HEK293 (cell line): ENCODE results near the gene ZNF26.

ENCODE experiments used
- EGR2 ChIP-seq: fragments of 450-650 bp; formaldehyde crosslinking; IDR thresholded peaks from 2 replicates; pipeline ENCODE4 v1.5.1; 2016; ENCODE audit warnings: low read depth, missing biosample characterization, missing genetic modification characterization
- FEZF1 ChIP-seq: fragments of 450-650 bp; formaldehyde crosslinking; IDR thresholded peaks from 2 replicates; pipeline ENCODE4 v1.5.1; 2016; ENCODE audit warnings: missing biosample characterization, missing genetic modification characterization
- GLIS1 ChIP-seq: fragments of 450-650 bp; formaldehyde crosslinking; IDR thresholded peaks from 2 replicates; pipeline ENCODE4 v1.5.1; 2016; ENCODE audit warnings: missing biosample characterization, missing genetic modification characterization
- IKZF3 ChIP-seq: fragments of 450-650 bp; IDR thresholded peaks from 2 replicates; pipeline ENCODE4 v1.5.0; 2018; ENCODE audit warnings: missing biosample characterization, mild to moderate bottlenecking, missing genetic modification characterization, moderate library complexity
- KLF10 ChIP-seq: fragments of 450-650 bp; IDR thresholded peaks from 2 replicates; pipeline ENCODE4 v1.5.1; 2018; ENCODE audit warnings: missing biosample characterization, mild to moderate bottlenecking, missing genetic modification characterization
- KLF8 ChIP-seq: fragments of 450-650 bp; formaldehyde crosslinking; IDR thresholded peaks from 2 replicates; pipeline ENCODE4 v1.5.1; 2016; ENCODE audit warnings: missing biosample characterization, missing genetic modification characterization
- SCRT2 ChIP-seq: fragments of 450-650 bp; formaldehyde crosslinking; IDR thresholded peaks from 2 replicates; pipeline ENCODE4 v1.5.1; 2016; ENCODE audit warnings: missing biosample characterization, missing genetic modification characterization
- SP3 ChIP-seq: fragments of 450-650 bp; formaldehyde crosslinking; IDR thresholded peaks from 2 replicates; pipeline ENCODE4 v1.5.1; 2016; ENCODE audit warnings: missing biosample characterization, missing genetic modification characterization
- TRIM28 ChIP-seq: IDR thresholded peaks from 2 replicates; pipeline ENCODE4 v1.6.1; 2011; ENCODE audit warnings: low read length, control low read depth, borderline replicate concordance
- ZBTB17 ChIP-seq: fragments of 450-650 bp; formaldehyde crosslinking; IDR thresholded peaks from 2 replicates; pipeline ENCODE4 v1.5.1; 2016; ENCODE audit warnings: missing biosample characterization, missing genetic modification characterization
- ZEB2 ChIP-seq: fragments of 450-650 bp; formaldehyde crosslinking; IDR thresholded peaks from 2 replicates; pipeline ENCODE4 v1.5.1; 2016; ENCODE audit warnings: missing biosample characterization, missing genetic modification characterization
- ZNF146 ChIP-seq: fragments of 450-650 bp; formaldehyde crosslinking; IDR thresholded peaks from 2 replicates; pipeline ENCODE4 v1.5.1; 2016; ENCODE audit warnings: missing biosample characterization, missing genetic modification characterization
- ZNF155 ChIP-seq: fragments of 450-650 bp; formaldehyde crosslinking; IDR thresholded peaks from 2 replicates; pipeline ENCODE4 v1.5.1; 2016; ENCODE audit warnings: missing biosample characterization, missing genetic modification characterization
- ZNF184 ChIP-seq: fragments of 450-650 bp; IDR thresholded peaks from 2 replicates; pipeline ENCODE4 v1.5.1; 2018; ENCODE audit warnings: missing biosample characterization, mild to moderate bottlenecking, missing genetic modification characterization
- ZNF2 ChIP-seq: fragments of 450-650 bp; formaldehyde crosslinking; IDR thresholded peaks from 2 replicates; pipeline ENCODE4 v1.5.1; 2016; ENCODE audit warnings: missing biosample characterization, missing genetic modification characterization
- ZNF202 ChIP-seq: fragments of 450-650 bp; formaldehyde crosslinking; IDR thresholded peaks from 2 replicates; pipeline ENCODE4 v1.5.1; 2016; ENCODE audit warnings: missing biosample characterization, missing genetic modification characterization, borderline replicate concordance
- ZNF302 ChIP-seq: fragments of 450-650 bp; formaldehyde crosslinking; IDR thresholded peaks from 2 replicates; pipeline ENCODE4 v1.5.1; 2016; ENCODE audit warnings: missing biosample characterization, missing genetic modification characterization, low read depth
- ZNF394 ChIP-seq: fragments of 450-650 bp; formaldehyde crosslinking; IDR thresholded peaks from 2 replicates; pipeline ENCODE4 v1.5.1; 2016; ENCODE audit warnings: missing biosample characterization, missing genetic modification characterization, mild to moderate bottlenecking, moderate library complexity, borderline replicate concordance
- ZNF629 ChIP-seq: fragments of 450-650 bp; formaldehyde crosslinking; IDR thresholded peaks from 2 replicates; pipeline ENCODE4 v1.5.1; 2017; ENCODE audit warnings: missing biosample characterization, missing genetic modification characterization
- ZNF670 ChIP-seq: fragments of 450-650 bp; formaldehyde crosslinking; IDR thresholded peaks from 2 replicates; pipeline ENCODE4 v1.5.1; 2016; ENCODE audit warnings: missing biosample characterization, missing genetic modification characterization, low read depth
- ZNF768 ChIP-seq: fragments of 450-650 bp; formaldehyde crosslinking; IDR thresholded peaks from 2 replicates; pipeline ENCODE4 v1.5.1; 2018; ENCODE audit warnings: missing biosample characterization, mild to moderate bottlenecking, missing genetic modification characterization
- ZNF777 ChIP-seq: fragments of 450-650 bp; formaldehyde crosslinking; IDR thresholded peaks from 2 replicates; pipeline ENCODE4 v1.5.1; 2017; ENCODE audit warnings: missing biosample characterization, missing genetic modification characterization, borderline replicate concordance
- ZNF785 ChIP-seq: fragments of 450-650 bp; formaldehyde crosslinking; IDR thresholded peaks from 2 replicates; pipeline ENCODE4 v1.5.1; 2016; ENCODE audit warnings: missing biosample characterization, missing genetic modification characterization
- ZSCAN23 ChIP-seq: fragments of 450-650 bp; formaldehyde crosslinking; IDR thresholded peaks from 2 replicates; pipeline ENCODE4 v1.5.1; 2016; ENCODE audit warnings: missing biosample characterization, missing genetic modification characterization
- ZSCAN30 ChIP-seq: fragments of 450-650 bp; IDR thresholded peaks from 2 replicates; pipeline ENCODE4 v1.5.1; 2018; ENCODE audit warnings: missing biosample characterization, mild to moderate bottlenecking, missing genetic modification characterization, moderate library complexity
- TF ChIP-seq, protein P1 (sequence below): fragments of 450-650 bp; formaldehyde crosslinking; conservative IDR thresholded peaks from 2 replicates; pipeline ENCODE4 v1.5.1; 2016; ENCODE audit warnings: low read depth, missing biosample characterization, missing genetic modification characterization
- TF ChIP-seq, protein P2 (sequence below): fragments of 450-650 bp; formaldehyde crosslinking; IDR thresholded peaks from 2 replicates; pipeline ENCODE4 v1.5.1; 2016; ENCODE audit warnings: missing biosample characterization, missing genetic modification characterization
- TF ChIP-seq, protein P3 (sequence below): fragments of 450-650 bp; formaldehyde crosslinking; IDR thresholded peaks from 2 replicates; pipeline ENCODE4 v1.5.1; 2016; ENCODE audit warnings: missing biosample characterization, missing genetic modification characterization, low read depth
- TF ChIP-seq, protein P4 (sequence below): fragments of 450-650 bp; formaldehyde crosslinking; IDR thresholded peaks from 2 replicates; pipeline ENCODE4 v1.5.1; 2017; ENCODE audit warnings: missing biosample characterization, missing genetic modification characterization
- TF ChIP-seq, protein P5 (sequence below): fragments of 450-650 bp; formaldehyde crosslinking; IDR thresholded peaks from 2 replicates; pipeline ENCODE4 v1.5.1; 2016; ENCODE audit warnings: missing biosample characterization, missing genetic modification characterization

Gene ZNF26

DNA sequence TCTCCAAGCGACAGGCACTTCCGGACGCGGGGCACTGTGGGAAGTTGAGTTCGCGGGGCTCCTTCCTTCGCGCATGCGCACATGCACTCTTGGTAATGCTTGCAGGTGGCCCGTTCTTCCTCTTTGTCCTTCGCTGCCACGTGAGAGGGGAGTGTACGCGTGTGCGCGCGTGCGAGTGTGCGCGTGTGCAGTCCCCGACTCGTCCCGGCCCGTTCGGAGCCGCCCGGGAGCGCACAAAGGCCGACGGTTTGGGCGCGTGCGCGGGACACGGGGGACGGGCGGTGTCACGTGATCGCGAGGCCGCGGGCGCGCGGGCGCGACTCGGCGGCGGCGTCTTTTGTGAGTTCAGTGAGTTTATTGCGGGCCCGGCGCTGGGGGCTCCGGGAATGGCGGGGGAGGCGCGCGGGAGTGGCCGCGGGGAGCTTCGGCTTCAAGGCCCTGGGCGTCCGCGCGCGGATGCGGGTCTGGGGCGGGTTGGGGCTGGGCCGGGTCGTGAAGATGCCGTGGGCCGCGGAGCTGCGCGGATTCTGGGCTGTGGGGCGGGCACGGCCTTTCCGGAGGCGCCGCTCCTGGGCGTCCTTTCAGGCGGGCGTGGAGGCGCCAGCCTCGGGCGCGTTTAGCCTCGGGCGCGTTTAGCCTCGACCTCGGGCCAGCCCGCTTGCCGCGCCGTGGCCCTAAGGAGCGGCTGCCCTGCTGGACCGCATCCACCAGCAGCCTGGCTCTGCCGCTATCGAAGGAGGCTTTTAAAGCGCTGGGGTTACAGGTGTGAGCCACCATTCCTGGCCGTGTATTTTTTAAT, 51.2 kb downstream of the ZNF26 start, which contains the start of gene ZNF84 (continued):
- peak; percentile 67; the same call in 1 of the 2 replicates for TF ChIP-seq KLF8 (tag by site-specific recombination)
- TF ChIP-seq ZSCAN30, result peak; percentile 84
- no peak for TF ChIP-seq ZBTB17 (tag by site-specific recombination)
- TF ChIP-seq ZNF302 (tag by site-specific recombination), result no peak
- TF ChIP-seq, protein P1, sequence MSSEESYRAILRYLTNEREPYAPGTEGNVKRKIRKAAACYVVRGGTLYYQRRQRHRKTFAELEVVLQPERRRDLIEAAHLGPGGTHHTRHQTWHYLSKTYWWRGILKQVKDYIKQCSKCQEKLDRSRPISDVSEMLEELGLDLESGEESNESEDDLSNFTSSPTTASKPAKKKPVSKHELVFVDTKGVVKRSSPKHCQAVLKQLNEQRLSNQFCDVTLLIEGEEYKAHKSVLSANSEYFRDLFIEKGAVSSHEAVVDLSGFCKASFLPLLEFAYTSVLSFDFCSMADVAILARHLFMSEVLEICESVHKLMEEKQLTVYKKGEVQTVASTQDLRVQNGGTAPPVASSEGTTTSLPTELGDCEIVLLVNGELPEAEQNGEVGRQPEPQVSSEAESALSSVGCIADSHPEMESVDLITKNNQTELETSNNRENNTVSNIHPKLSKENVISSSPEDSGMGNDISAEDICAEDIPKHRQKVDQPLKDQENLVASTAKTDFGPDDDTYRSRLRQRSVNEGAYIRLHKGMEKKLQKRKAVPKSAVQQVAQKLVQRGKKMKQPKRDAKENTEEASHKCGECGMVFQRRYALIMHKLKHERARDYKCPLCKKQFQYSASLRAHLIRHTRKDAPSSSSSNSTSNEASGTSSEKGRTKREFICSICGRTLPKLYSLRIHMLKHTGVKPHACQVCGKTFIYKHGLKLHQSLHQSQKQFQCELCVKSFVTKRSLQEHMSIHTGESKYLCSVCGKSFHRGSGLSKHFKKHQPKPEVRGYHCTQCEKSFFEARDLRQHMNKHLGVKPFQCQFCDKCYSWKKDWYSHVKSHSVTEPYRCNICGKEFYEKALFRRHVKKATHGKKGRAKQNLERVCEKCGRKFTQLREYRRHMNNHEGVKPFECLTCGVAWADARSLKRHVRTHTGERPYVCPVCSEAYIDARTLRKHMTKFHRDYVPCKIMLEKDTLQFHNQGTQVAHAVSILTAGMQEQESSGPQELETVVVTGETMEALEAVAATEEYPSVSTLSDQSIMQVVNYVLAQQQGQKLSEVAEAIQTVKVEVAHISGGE, result peak; percentile 79
- 0 out of 2 replicates have a peak, but pooled peaks have one; percentile 18 for TF ChIP-seq IKZF3 (tag by site-specific recombination)
- TF ChIP-seq ZNF155 (tag by site-specific recombination), result no peak
- TF ChIP-seq, protein P2, sequence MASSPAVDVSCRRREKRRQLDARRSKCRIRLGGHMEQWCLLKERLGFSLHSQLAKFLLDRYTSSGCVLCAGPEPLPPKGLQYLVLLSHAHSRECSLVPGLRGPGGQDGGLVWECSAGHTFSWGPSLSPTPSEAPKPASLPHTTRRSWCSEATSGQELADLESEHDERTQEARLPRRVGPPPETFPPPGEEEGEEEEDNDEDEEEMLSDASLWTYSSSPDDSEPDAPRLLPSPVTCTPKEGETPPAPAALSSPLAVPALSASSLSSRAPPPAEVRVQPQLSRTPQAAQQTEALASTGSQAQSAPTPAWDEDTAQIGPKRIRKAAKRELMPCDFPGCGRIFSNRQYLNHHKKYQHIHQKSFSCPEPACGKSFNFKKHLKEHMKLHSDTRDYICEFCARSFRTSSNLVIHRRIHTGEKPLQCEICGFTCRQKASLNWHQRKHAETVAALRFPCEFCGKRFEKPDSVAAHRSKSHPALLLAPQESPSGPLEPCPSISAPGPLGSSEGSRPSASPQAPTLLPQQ (tag by site-specific recombination), result peak; percentile 84
- TF ChIP-seq ZNF777 (tag by site-specific recombination), result no peak
- TF ChIP-seq FEZF1 (tag by site-specific recombination), result no peak
- 0 out of 2 replicates have a peak, but pooled peaks have one; percentile 23 for TF ChIP-seq ZNF629 (tag by site-specific recombination)
- peak; percentile 44; the same call in 1 of the 2 replicates for TF ChIP-seq ZEB2 (tag by site-specific recombination)
- TF ChIP-seq ZNF670 (tag by site-specific recombination), result no peak
- peak; percentile 51; the same call in 1 of the 2 replicates for TF ChIP-seq SP3 (tag by site-specific recombination)
- peak; percentile 63 for TF ChIP-seq SCRT2 (tag by site-specific recombination)
- TF ChIP-seq, protein P3, sequence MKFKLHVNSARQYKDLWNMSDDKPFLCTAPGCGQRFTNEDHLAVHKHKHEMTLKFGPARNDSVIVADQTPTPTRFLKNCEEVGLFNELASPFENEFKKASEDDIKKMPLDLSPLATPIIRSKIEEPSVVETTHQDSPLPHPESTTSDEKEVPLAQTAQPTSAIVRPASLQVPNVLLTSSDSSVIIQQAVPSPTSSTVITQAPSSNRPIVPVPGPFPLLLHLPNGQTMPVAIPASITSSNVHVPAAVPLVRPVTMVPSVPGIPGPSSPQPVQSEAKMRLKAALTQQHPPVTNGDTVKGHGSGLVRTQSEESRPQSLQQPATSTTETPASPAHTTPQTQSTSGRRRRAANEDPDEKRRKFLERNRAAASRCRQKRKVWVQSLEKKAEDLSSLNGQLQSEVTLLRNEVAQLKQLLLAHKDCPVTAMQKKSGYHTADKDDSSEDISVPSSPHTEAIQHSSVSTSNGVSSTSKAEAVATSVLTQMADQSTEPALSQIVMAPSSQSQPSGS, result no peak
- TF ChIP-seq ZNF785, result peak; percentile 62; the same call in 1 of the 2 replicates
- peak; percentile 72 for TF ChIP-seq KLF10
- TF ChIP-seq ZNF768 (tag by site-specific recombination), result 0 out of 2 replicates have a peak, but pooled peaks have one; percentile 4
- no peak for TF ChIP-seq ZNF2 (tag by site-specific recombination)
- TF ChIP-seq ZNF202 (tag by site-specific recombination), result no peak
- no peak for TF ChIP-seq ZSCAN23 (tag by site-specific recombination)
- TF ChIP-seq, protein P4, sequence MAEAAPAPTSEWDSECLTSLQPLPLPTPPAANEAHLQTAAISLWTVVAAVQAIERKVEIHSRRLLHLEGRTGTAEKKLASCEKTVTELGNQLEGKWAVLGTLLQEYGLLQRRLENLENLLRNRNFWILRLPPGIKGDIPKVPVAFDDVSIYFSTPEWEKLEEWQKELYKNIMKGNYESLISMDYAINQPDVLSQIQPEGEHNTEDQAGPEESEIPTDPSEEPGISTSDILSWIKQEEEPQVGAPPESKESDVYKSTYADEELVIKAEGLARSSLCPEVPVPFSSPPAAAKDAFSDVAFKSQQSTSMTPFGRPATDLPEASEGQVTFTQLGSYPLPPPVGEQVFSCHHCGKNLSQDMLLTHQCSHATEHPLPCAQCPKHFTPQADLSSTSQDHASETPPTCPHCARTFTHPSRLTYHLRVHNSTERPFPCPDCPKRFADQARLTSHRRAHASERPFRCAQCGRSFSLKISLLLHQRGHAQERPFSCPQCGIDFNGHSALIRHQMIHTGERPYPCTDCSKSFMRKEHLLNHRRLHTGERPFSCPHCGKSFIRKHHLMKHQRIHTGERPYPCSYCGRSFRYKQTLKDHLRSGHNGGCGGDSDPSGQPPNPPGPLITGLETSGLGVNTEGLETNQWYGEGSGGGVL (tag by site-specific recombination), result no peak
- peak; percentile 31; the same call in 1 of the 2 replicates for TF ChIP-seq GLIS1 (tag by site-specific recombination)
- TF ChIP-seq ZNF146 (tag by site-specific recombination), result peak; percentile 36; the same call in 1 of the 2 replicates
- TF ChIP-seq EGR2, result peak; percentile 48; the same call in 1 of the 2 replicates
- TF ChIP-seq, protein P5, sequence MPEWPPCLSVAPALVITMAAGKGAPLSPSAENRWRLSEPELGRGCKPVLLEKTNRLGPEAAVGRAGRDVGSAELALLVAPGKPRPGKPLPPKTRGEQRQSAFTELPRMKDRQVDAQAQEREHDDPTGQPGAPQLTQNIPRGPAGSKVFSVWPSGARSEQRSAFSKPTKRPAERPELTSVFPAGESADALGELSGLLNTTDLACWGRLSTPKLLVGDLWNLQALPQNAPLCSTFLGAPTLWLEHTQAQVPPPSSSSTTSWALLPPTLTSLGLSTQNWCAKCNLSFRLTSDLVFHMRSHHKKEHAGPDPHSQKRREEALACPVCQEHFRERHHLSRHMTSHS (tag by site-specific recombination), result no peak
- no peak for TF ChIP-seq ZNF394
- TF ChIP-seq ZNF184 (tag by site-specific recombination), result peak; percentile 65; the same call in 1 of the 2 replicates
- no peak for TF ChIP-seq TRIM28
